NCI-H526 treated with DMSO at 0.1 percent for 48 hours (cell line): ENCODE data around the gene IKBKG.
"Not testable (repeated sequence)": the region's sequence is repeated elsewhere in the genome, so short reads cannot be mapped to it uniquely, and the experiment has no call there.

Source experiments
- DNase-seq: peaks from one replicate; lab custom pipeline; 2025; lab: John Stamatoyannopoulos, UW

IKBKG gene

DNA sequence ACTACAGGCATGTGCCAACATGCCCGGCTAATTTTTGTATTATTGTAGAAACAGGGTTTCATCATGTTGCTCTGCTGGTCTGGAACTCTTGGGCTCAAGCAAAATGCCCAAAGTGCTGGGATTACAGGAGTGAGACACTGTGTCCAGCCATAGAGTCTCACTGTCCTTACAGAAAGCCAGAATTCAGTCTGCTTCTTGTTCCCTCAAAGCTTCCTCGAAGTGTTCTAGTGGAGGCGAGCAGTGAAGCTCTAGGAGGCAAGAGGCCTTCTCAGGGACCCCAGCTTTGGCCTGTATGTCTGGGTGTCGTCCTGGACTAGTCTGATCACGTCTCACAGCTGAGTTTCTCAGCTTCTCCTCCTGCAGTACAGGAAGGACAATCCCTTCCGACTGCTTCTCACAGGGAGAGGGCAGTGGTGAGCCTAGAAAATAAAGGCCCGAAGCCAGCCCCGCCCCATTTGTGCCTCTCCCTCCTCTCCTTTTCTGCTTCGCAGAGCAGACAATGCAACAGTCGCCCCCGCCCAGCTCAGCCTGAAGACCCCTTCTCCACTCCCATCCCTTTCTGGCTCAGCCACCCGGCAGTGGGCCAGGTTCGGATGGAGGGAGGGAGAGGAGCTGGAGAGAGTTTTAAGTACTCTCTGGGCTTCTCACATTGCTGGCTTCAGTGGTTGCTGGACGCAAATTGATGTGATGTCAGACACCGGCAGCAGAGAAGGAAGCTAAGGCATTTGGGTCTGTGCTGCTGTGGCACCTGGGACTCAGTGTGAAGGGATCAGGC is 20.3 kb upstream of the IKBKG start:
- peak; percentile 75 for DNase-seq

- DNase-seq: no peak
Measured at GRCh38 chrX:154529206-154529612, 18.2 kb upstream of the IKBKG start.

- DNase-seq: no peak
Measured at GRCh38 chrX:154530286-154530685, 17.1 kb upstream of the IKBKG start.

GRCh38 chrX:154531626-154532025 is 15.8 kb upstream of the IKBKG start:
- DNase-seq: no peak

DNA sequence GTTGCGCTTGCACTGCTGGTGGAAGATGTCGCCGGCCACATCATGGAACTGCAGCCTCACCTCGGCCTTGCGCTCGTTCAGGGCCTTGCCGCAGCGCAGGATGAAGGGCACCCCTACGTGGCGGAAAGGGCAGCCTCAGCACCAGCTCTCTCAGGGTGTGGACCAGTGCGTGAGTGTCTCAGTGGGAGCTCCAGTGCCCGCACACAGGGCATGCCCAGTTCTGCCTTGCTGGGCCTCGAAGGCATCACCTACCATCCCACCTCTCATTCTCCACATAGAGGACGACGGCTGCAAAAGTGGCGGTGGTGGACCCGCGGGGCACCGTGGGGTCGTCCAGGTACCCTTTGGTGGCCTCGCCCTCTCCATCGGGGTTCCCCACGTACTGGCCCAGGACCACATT is 14.7 kb upstream of the IKBKG start:
- no peak for DNase-seq

- peak; percentile 54 for DNase-seq
Measured at GRCh38 chrX:154534526-154535322, 12.7 kb upstream of the IKBKG start.

DNA sequence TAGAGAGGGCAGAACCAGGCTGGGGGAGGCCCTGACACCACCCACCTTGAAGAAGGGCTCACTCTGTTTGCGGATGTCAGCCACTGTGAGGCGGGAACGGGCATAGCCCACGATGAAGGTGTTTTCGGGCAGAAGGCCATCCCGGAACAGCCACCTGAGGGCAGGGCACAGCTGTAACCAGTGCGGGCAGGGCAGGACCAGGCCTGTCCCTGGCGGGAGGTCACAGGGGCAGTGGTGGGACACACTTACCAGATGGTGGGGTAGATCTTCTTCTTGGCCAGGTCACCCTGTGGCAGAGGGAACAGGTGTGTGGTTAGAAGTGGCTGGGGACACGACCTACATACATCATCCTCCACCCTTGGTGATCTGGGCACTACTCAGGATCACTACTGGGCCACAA is 11.5 kb upstream of the IKBKG start:
- no peak for DNase-seq

DNA sequence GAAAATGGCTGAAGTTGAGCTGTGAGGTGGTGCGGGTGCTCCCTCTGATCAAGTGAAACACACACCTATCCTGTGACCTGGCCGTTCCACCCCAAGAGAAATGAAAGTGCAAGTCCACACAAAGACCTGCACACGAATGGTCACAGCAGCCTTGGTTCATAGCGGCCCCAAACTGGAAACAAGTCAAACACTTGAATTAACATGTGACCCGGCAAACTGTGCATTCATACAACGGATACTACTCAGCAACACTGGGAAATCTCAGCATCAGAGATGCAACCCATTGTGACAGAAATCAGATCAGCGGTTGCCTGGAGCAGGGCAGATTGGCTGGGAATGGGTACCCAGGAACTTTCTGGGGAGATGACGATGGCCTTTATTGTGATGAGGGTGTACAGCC is 8.3 kb upstream of the IKBKG start:
- no peak for DNase-seq

DNA sequence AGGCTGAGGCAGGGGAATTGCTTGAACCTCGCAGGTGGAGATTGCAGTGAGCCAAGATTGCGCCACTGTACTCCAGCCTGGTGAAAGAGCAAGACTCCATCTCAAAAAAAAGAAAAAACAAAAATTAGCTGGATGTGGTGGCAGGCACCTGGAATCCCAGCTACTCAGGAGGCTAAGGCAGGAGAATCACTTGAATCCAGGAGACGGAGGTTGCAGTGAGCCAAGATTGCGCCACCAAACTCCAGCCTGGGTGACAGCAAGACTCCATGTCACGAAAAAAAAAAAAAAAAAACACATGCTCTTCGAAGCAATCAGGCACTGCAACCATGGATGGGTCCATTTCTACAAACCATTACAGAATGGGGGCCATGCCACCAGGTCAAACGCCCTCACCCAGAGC is 7.1 kb upstream of the IKBKG start:
- DNase-seq: not testable (repeated sequence)

- DNase-seq: no peak
Measured at GRCh38 chrX:154540897-154541535, 6.4 kb upstream of the IKBKG start.

DNA sequence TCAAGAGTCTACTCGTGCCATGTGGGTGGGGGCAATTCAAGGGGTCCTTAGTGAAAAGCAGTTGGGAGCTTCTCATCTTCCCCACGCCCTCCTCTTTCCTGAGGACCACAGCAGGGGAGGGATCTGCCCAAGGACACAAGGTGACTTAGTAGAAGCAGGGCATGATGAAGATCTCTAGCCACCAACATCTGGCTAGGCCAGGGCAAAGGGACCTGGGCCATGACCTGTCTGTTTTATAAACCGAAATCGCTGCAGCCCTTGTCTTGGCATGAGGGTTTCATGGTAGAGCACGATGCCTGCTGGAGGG is 5.9 kb upstream of the IKBKG start:
- no peak for DNase-seq

DNA sequence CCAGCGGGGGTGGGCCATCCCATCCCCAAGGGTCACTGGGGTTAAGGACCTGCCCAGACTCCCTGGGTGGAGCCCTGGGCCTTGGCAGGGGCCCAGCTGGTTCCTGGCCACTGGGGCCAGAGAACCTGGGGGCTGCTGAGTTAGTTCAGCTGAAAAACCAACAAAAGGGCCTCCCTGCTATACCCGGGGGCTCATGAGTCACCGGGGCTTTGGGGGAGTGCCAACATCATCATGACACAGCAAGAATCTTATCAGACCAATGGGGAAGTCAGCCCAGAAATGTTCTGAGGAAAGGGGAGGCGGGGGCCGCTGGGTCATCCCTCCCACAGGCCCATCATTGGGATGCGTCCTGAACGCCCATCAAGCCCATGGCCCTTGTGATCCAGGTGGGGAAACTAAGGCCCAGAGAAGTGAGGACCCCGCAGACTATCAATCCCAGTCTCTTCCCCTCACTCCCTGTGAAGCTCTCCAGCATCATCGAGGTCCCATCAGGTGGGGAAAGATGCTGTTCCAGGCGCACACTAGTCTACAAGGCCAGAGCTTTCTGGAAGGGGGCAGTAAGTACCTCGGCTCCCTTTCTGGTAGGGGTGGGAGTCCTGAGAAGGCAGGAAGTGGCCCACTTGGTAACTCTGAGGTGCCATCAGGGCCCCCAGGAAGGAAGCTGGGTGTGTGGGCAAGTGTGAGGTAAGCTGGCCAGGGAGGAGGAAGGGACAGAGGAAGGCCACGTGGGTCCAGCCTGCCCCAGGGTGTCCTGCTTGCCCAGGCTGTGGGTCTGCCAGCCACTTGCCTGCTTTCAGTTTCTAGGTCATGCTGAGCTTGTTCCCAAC is 5.3 kb upstream of the IKBKG start:
- no peak for DNase-seq

- no peak for DNase-seq
Measured at GRCh38 chrX:154542723-154543424, 4.5 kb upstream of the IKBKG start.

DNA sequence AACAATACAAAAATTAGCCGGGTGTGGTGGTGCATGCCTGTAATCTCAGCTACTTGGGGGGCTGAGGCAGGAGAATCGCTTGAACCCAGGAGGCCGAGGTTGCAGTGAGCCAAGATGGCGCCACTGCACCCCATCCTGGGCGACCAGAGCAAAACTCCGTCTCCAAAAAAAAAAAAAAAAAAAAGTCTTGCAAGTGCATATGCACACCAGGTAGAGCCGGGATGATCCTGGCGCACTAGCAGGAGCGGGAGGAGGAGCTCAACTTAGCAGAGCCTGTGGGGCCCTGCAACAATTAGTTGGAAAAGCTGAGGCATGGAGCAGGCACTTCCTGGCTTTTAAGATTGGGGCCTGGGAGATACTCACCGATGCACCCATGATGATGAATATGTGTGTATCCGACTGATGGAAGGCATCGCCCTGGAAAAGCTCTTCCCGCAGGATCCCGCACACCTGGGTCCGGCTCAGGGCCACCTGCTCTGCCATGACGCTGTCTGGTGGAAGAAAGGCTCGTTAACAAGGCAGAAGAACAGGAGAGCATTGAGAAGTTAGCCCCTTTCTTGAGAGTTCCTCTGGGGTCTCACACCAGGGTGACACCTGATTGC is 1.6 kb upstream of the IKBKG start:
- DNase-seq: no peak

DNA sequence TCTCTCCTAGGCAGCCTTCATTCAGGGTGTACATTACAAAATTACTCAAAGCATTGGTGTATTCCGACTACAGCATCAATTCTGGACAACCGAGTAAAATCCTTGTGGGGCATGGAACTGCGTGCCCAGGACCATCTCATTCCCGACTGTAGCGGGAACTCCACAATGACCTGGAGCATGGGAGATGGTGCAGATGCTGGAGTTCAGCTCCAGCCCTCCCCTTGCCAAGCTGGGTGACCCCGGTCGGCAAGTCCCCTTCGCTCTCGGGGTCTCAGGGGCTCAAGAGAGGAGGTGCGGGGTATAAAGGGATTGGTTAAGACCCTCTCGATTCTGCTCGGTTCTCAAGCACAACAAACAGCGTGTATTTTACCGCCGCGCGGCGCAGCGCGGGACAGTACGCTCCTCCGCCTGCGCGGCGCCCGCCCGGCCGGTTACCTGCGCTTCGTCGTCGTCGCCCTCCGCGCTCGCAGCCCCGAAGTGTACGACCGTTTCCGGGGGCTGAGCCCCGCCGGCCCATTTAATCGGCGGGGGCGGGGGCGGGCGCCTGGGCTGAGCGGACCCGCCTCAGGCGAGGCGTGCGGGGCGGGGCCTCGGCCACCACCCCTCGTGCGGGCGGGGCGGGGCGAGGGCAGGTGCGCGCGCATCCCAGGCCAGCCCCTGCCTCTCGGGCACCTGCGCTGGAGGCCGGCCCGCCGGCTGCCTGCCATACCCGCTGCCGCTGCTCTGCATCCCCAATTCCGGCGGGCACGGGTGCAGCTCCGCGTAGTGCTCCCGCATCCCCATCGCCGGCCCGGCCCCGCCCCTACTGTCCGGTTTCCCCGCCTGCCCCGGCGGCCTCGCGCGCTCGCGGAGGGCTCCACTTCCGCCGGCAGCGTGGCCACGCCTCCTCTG is 821 bp upstream of the IKBKG start, which contains the start of gene G6PD:
G6PD (minus strand) TSS at position 493 of the 891 bp plus-strand sequence. CDS start 691 bp downstream, outside the sequence.
- DNase-seq: peak; percentile 88

- peak; percentile 17 for DNase-seq
Measured at GRCh38 chrX:154548028-154548316, 552 bp downstream of the IKBKG start.

DNA sequence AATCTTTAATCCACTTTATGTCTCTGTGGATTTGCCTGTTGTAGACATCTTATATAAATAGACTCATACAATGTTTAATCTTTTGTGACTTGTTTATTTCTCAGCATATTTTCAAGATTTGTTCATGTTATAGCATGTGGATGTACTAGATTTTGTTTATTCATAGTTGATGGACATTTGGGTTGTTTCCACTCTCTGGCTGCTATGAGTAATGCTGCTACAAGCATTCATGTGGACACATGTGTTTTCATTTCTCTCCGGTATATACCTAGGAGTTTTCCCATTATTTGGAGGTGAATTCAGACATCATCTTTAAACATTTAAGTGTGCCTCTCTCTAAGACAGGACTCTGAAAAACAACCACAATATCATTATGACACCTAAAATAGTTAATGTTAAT is 2.3 kb downstream of the IKBKG start:
- DNase-seq: no peak

GRCh38 chrX:154552112-154552806 is 4.8 kb downstream of the IKBKG start:
- DNase-seq: not testable (repeated sequence)

GRCh38 chrX:154558060-154558690 is 10.8 kb downstream of the IKBKG start:
- not testable (repeated sequence) for DNase-seq
